ENCODE measurements around the gene MED26.
A peak's percentile ranks its signal among the peaks of the same experiment; 100 is the strongest.
"Not testable (repeated sequence)": the region's sequence is repeated elsewhere in the genome, so short reads cannot be mapped to it uniquely, and the experiment has no call there.

The MED26 gene

GRCh38 chr19:16628183-16628983 is at the start of gene MED26:
Gene MED26, minus strand, starts transcription at chr19:16628204. Its CDS starts 261 bp downstream, at chr19:16627943.
- peak; percentile 83 for DNase-seq (ENCODE audit: low read depth, low spot score)

GRCh38 chr19:16677055-16677454 is 49.1 kb upstream of the MED26 start:
- no peak for DNase-seq (ENCODE audit: low read depth, low spot score)

- no peak for DNase-seq (ENCODE audit: low read depth, low spot score)
Observed at GRCh38 chr19:16676101-16676798, 48.2 kb upstream of the MED26 start.

GRCh38 chr19:16673839-16674238 is 45.8 kb upstream of the MED26 start:
- DNase-seq (ENCODE audit: low read depth, low spot score) = not testable (repeated sequence)

- no peak for DNase-seq (ENCODE audit: low read depth, low spot score)
Observed at GRCh38 chr19:16673231-16673630, 45.2 kb upstream of the MED26 start.

- no peak for DNase-seq (ENCODE audit: low read depth, low spot score)
Observed at GRCh38 chr19:16671652-16672274, 43.8 kb upstream of the MED26 start.

GRCh38 chr19:16670291-16670690 is 42.3 kb upstream of the MED26 start:
- DNase-seq (ENCODE audit: low read depth, low spot score) = no peak

- not testable (repeated sequence) for DNase-seq (ENCODE audit: low read depth, low spot score)
Observed at GRCh38 chr19:16668702-16669101, 40.7 kb upstream of the MED26 start.

GRCh38 chr19:16668176-16668575 is 40.2 kb upstream of the MED26 start:
- no peak for DNase-seq (ENCODE audit: low read depth, low spot score)

- DNase-seq (ENCODE audit: low read depth, low spot score) = no peak
Observed at GRCh38 chr19:16661480-16662034, 33.6 kb upstream of the MED26 start.

GRCh38 chr19:16660763-16661479 is 32.9 kb upstream of the MED26 start, which contains the start of gene TMEM38A:
Gene TMEM38A, plus strand, starts transcription at chr19:16661139. Its CDS starts 79 bp downstream, at chr19:16661218.
- DNase-seq (ENCODE audit: low read depth, low spot score) = no peak

- peak; percentile 98 for DNase-seq (ENCODE audit: low read depth, low spot score)
Observed at GRCh38 chr19:16659832-16660708, 32.1 kb upstream of the MED26 start, which contains the start of gene SMIM7. Gene SMIM7, minus strand, starts transcription at chr19:16660144. Its CDS starts 34 bp downstream, at chr19:16660110.

- DNase-seq (ENCODE audit: low read depth, low spot score) = no peak
Observed at GRCh38 chr19:16659464-16659831, 31.4 kb upstream of the MED26 start.

- no peak for DNase-seq (ENCODE audit: low read depth, low spot score)
Observed at GRCh38 chr19:16657384-16657783, 29.4 kb upstream of the MED26 start.

GRCh38 chr19:16655727-16656126 is 27.7 kb upstream of the MED26 start:
- DNase-seq (ENCODE audit: low read depth, low spot score) = no peak

GRCh38 chr19:16654627-16655026 is 26.6 kb upstream of the MED26 start:
- no peak for DNase-seq (ENCODE audit: low read depth, low spot score)

GRCh38 chr19:16654140-16654539 is 26.1 kb upstream of the MED26 start:
- DNase-seq (ENCODE audit: low read depth, low spot score) = no peak

- no peak for DNase-seq (ENCODE audit: low read depth, low spot score)
Observed at GRCh38 chr19:16652854-16653253, 24.9 kb upstream of the MED26 start.

- DNase-seq (ENCODE audit: low read depth, low spot score) = not testable (repeated sequence)
Observed at GRCh38 chr19:16651421-16652188, 23.6 kb upstream of the MED26 start.

GRCh38 chr19:16650821-16651220 is 22.8 kb upstream of the MED26 start:
- DNase-seq (ENCODE audit: low read depth, low spot score) = no peak
